ENCODE results near the gene RHOV.
"Not testable (repeated sequence)": the region's sequence is repeated elsewhere in the genome, so short reads cannot be mapped to it uniquely, and the experiment has no call there.

The RHOV gene

DNA sequence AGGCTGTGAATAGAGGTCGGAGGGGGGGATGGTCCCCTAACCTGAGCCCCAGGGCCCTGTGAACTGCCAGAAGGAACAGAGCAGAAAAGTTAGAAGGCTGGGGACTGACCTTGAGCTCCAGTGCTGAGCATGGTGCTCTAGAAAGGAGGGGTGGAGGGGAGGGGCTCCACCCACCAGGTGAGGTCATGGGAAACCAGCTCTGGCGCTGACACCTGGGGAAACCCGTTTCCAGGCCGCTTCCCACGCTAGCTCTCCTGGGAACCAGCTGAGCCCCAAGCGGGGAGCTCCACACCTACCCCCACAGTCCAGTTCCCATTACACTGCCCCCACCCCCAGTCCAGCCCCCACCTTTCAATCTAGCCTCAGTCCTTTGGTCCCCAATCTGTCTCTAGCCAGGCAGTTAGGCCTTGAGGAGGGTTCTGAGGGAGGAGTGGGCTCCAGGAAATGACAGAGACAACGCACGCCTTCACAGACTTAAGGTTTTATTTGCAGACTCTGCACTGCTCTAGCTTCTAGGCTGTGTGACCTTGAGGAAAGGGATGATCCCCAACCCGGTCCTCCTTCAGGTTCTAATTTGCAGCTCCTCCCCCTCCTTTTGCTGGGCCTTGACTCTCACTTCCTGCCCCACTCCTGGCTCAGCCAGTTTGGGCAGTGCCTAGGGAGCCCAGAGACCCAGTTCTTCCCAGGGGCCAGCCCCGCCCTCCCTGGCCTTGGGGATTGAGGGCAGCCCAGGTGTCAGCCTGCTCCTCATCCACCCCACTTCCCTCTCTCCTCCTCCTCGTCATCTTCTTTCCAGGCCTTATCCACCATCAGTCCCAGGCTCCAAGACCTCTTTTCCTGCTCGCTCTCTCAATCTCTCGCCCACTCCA is 2.1 kb downstream of the RHOV start:
- ATAC-seq, result no peak

GRCh38 chr15:40870716-40871115 is 3.3 kb downstream of the RHOV start:
- ATAC-seq, result no peak

GRCh38 chr15:40869686-40870085 is 4.3 kb downstream of the RHOV start:
- no peak for ATAC-seq

DNA sequence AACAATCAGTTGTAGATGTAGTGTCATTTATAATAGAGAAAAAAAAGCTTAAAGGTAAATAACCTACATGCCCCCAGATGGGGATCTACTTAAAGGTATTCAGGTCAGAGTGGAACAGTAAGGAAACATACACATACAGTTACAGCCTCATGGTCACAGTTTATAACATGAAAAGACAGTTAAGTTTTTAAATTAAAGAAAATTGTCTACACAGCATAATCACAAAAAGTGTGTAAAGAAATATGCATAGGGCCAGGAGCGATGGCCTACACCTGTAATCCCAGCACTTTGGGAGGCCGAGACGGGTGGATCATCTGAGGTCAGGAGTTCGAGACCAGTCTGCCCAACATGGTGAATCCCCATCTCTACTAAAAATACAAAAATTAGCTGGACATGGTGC is 6.8 kb downstream of the RHOV start:
- no peak for ATAC-seq

DNA sequence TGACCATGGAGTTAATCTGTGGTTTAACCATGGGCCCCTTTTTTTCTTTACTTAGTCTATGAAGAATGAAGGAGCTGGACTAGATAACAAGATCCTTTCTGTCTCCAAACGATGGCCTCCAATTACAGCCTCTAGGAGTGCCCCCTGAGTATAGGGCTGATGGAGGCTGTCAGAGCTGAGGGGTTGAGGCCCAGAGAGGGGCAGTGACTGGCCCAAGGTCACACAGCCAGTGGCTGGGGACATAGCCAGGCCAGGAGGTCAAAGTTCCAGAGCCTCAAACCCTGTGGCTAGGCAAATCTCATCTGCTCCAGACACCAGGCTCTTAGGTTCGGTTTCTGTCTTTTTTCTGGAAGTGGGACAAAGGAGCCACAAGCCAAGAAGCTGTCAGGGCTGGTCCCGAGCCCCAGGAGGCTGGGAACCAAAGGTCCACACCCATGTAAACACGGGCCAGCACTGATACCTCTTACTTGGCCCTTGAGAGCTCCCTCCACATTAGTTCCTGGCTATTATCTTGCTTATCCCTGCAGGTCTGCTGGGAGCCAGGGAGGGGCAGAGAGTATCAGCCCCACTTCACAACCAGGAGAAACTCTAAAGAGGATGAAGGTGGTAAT is 10.3 kb downstream of the RHOV start:
- no peak for ATAC-seq

DNA sequence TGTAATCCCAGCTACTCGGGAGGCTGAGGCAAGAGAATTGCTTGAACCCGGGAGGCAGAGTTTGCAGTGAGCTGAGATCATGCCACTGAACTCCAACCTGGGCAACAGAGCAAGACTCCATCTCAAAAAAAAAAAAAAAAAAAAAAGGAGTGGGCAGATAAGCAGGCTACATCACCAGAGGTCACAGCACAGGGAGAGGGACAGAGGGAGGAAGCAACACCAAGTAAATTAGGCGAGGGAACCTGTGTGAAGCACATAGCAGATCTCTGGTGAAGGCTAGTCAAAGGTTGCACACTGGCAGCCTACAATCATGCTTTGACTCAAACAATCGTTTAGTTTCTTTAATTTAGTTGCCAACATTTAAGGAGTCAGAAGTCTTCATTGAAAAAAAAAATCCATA is 12.9 kb downstream of the RHOV start:
- ATAC-seq, result not testable (repeated sequence)

DNA sequence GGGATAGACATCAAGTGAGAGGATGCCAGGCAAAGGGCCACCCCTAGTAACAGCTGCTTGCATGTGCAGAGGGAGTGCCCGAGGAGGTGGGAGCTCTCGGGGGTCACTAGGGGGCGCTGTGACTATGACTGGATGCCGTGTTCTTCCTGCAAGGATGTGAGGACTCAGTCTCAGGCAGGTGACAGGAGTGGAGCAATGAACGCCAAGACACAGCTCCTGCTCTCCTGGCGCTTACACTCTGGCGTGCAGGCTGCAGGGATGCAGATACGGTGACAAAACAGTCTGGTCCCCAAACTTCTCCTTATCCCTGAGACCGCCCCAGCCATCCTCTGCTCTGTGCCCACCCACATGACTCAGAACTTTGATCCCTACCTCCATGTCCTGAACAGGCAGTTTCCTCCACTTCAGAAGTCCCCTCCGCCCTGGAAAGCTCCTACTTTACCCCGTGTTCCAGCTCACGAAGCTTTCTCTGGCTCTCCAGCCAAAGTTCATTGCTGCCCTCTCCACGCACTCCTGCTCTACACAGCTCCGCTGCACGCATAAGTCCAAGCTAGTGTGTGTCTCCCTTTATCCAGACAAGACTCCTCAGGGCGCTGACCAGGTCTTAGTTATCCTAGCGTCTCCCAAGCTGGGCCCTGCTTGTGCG is 14.7 kb downstream of the RHOV start:
- peak; percentile 84 to 86 for ATAC-seq

GRCh38 chr15:40858706-40859105 is 15.3 kb downstream of the RHOV start:
- ATAC-seq, result no peak

DNA sequence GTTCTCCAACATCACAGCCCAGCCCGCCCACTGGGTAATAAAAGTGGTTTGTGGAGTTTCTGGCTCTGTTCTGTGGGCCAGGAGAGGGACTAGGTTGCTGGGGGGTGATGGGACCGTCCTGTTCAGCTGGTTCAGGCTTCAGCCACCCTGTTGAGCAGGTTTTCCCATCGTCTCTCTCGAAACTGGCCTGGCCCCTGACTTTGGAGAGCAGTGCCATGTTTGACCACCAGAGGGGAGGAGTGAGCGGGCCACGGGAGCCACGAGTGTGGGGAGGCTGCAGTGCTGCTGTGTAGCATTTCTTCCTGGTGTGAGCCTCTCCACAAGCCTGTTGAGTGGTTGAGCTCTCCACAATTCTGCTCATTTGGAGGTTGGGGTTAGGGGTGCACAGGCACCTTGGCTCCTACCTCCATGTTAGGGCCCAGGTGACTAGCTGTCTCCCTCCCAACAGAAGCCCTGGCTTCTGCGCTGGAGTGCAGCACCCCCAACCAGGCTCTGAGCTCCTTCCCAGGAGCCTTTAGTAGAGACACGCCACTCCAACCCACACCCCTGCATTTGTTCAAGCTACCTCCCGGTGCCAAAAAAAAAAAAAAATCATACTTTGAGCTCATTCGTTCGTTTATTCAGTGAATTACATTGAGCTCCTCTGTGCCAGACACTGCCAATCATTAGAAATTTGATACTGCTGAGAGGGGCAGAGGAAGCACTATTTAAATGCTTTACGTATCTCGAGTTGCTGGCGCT is 16.3 kb downstream of the RHOV start:
- ATAC-seq, result peak; percentile 80 to 83

- ATAC-seq, result no peak
These were observed 17.3 kb downstream of the RHOV start for GRCh38 chr15:40856746-40857145.

DNA sequence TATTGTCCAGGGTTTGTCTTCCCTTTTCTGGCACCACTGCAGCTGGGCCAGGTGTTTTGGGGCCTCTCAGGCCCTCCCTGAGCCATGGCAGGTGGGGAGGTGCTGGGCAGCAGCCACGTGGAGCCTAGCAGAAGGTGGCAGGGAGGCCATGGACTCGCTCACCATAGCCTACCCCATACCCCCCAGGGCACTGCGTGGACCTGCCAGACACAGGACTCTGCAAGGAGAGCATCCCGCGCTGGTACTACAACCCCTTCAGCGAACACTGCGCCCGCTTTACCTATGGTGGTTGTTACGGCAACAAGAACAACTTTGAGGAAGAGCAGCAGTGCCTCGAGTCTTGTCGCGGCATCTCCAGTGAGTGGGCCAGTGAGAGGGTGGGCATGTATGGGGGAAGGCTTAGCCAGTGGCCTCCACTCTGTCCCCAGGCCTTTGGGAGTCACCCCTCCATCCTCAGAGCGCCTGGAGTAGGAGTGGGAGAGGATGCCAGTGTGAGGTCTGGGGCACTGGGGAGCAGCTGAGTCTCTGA is 18.3 kb downstream of the RHOV start:
- ATAC-seq, result no peak

DNA sequence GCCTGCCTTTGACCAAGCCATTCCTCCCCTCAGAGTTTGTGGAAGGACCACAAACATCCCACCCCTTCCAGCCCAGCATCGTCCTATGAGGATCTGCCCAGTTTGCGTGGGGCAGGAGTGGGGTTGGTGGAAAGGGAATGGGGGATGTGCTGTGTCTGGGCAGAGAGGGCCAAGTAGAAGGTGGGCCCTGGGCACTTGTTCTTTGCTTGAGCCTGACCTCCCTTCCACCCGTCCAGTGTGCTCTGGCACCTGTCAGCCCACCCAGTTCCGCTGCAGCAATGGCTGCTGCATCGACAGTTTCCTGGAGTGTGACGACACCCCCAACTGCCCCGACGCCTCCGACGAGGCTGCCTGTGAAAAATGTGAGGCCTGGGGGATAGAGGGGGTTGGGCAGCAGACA is 19.9 kb downstream of the RHOV start:
- ATAC-seq, result no peak

DNA sequence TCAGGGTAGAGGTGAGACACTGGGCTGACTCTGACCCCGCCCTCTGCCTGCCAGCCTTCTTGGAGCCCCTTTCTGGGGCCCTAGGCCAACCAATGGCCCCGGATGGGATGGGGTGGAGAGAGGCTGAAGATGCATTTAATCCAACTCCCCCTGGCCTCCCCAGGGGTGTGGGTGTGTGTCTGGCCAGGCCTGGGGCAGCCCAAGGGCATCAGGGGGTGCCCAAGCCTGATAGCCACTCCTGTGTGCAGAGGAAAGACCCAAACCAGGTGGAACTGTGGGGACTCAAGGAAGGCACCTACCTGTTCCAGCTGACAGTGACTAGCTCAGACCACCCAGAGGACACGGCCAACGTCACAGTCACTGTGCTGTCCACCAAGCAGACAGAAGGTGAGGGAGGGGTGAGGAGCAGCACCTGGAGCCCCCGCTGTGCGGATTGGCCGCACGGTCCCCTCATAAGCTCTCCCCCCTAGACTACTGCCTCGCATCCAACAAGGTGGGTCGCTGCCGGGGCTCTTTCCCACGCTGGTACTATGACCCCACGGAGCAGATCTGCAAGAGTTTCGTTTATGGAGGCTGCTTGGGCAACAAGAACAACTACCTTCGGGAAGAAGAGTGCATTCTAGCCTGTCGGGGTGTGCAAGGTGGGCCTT is 20.7 kb downstream of the RHOV start:
- ATAC-seq, result no peak

GRCh38 chr15:40852529-40852928 is 21.5 kb downstream of the RHOV start:
- ATAC-seq, result no peak

DNA sequence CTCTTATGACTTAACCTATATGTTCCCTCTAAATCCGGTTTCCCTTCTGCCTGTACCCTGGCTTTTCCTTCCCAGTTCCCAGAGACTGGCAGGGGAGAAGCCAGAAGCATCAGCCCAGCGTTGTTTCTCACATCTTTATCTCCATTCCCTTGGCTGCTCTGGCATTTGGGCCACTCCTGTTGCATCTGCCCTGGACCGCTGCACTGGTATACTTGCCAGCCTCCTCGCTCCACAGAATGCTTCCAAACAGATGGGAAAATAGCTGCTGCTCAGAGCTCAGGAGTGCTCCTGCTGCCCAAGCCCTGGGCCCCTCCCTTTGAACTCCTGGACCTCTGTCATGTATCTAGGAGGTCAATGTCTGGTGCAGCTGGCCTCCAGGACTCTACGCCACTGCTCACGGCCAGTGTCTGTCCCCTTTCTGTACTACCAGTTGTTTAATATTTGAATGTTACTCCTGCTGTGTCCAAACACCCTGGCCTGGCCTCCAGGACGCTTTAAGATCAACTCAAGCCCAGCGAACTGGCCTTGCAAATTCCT is 23.4 kb downstream of the RHOV start:
- no peak for ATAC-seq

- ATAC-seq, result no peak
These were observed 26.6 kb downstream of the RHOV start for GRCh38 chr15:40847223-40847961.

- ATAC-seq, result no peak
These were observed 27.2 kb downstream of the RHOV start for GRCh38 chr15:40846841-40847222.

DNA sequence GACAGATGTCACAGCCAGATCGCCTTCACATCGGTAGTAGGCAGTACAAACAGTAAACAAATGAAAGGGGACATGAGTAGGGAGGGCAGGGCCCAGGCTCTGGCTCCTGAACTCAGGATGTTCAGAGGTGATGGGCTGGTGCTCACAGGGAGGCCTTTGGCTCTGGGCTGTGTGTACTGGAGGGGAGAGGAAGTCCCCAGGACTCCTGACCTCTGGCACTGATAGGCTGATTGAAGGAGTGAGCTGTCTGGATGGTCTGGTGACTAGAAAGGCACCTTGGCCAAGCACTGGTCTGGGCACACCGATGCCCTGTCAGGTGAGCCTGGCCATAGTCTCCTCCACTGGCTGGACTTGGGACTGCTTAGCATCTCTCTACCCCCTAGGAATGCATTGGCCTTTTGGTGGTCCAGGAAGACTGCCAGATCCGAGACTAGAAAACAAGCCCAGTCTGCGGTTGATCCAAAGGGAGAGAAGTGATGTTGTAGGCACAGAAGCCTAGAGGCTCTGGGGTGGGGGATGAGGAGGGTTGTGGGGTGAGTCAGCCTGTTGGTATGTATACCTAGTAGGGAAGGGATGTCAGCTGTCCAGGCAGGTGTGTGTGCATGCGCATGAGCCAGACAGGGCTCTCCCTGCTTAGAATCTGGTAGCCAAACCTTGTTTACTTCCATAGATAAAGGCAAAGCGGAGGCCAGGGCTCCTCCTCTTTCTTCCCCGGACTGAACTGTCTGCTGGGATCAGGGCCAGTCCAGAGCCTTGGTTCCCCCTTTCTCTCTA is 28.3 kb downstream of the RHOV start:
- ATAC-seq, result no peak

DNA sequence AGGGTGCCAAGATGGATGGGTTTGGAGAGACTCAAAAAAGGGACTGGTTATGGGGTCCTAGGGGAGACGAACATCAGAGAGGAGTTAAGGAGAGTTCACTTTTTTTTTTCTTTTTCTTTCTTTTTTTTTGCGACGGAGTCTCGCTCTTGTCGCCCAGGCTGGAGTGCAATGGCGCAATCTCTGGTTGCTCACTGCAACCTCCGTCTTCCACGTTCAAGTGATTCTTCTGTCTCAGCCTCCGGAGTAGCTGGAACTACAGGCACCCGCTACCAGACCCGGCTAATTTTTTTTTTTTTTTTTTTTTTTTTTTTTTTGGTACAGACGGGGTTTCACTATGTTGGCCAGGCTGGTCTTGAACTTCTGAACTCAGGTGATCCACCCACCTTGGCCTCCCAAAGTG is 29.0 kb downstream of the RHOV start:
- no peak for ATAC-seq

DNA sequence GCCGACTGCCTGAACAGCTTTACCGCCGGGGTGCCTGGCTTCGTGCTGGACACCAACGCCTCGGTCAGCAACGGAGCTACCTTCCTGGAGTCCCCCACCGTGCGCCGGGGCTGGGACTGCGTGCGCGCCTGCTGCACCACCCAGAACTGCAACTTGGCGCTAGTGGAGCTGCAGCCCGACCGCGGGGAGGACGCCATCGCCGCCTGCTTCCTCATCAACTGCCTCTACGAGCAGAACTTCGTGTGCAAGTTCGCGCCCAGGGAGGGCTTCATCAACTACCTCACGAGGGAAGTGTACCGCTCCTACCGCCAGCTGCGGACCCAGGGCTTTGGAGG is 29.4 kb downstream of the RHOV start:
- ATAC-seq, result peak; percentile 45 to 48

Data from activated CD4-positive, CD25-positive, alpha-beta regulatory T cell treated with anti-CD3 and anti-CD28 coated beads, Interleukin-2, amount 50 U/mL, for 24 hours (primary cell).